Glomerular visceral epithelial cell (primary cell): ENCODE measurements around the gene SLC14A1.
A peak's percentile ranks its signal among the peaks of the same experiment; 100 is the strongest.
"Not testable (repeated sequence)": the region's sequence is repeated elsewhere in the genome, so short reads cannot be mapped to it uniquely, and the experiment has no call there.

ENCODE experiments used
- DNase-seq: peaks from one replicate; pipeline ENCODE4 v3.0.0-alpha.2; 2016; ENCODE audit errors: extremely low spot score

The SLC14A1 gene

DNA sequence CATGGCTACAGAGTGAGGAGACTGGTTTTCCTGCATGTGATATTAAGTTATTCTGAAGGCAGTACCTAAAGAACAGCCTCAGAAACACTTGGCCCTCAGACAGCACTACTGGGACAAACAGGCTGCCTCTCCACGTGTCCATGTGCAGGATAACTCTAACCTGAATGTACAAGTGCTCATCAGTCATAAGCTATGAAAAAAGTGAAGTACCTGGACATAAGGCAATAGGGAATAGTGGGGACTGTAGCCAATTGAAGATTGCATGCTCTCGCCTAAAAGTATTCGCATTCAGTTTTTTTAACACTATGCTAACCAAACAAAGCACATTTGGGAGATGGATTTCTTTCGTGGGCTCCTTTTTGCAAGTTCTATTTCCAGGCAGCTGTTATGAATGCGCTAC, 33.0 kb downstream of the SLC14A1 start:
- no peak for DNase-seq

DNA sequence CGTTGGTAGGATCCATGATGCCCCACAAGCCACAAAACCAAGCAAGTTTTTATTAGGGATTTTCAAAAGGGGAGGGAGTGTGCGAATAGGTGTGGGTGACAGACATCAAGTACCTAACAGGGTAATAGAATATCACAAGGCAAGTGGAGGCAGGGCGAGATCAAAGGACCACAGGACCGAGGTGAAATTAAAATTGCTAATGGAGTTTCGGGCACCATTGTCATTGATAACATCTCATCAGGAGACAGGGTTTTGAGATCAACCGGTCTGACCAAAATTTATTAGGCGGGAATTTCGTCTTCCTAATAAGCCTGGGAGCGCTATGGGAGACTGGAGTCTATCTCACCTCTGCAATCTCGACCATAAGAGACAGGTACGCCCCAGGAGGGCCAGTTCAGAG, 33.7 kb downstream of the SLC14A1 start:
- not testable (repeated sequence) for DNase-seq

DNA sequence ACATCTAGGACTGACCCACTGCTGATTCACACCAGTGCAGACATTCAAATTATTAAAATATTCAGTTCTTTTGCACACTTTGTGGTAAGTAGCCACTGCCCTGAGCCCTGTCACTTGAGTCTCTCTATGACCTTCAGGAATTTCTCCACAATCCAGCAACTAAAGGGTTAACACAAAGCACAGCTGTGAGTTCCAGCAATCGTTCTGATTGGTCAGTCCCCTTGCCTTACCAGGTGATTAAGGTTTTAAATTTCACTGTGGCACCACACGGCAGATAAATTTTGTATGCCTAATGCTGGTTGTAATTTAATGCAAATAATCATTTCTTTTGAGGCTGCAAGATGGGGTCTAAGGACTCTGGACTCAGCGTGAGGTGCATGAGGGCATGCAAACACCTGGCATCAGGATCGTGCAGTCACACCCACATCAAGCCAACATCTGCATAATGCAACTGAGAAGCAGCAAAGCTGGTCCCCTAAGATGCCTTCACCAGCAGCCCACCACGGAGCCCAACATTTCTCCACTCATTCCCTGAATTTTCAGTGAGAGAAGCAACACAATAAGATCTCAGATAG, 36.6 kb downstream of the SLC14A1 start:
- no peak for DNase-seq

DNA sequence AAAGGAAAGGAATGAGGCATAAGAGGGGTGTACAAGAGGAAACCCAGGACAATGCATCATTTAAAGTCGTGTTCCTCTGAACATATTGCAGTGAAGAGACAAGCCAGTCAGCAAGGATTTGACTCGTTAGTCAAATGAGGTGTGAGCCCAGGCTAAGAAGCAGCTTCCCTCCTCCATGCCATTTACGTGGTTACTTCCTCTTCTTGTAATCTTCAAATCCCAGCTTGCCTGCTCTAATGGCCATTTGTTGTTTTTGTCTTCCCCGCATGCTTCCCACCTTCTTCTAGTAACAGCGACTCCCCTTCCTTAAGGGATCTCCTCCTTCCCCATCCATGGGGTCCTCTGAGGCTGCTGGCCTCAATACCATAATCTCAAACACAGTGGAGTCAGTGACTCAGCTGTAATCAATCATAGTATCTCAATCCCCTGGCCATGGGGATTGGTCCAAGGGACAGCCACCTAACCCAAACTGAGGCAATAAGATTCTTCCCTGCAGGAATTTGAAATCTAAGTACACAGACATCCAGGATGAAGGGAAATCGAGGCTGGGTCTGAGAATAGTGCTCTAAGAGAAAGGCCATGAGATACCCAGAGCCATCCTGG, 37.6 kb downstream of the SLC14A1 start:
- DNase-seq = no peak

DNA sequence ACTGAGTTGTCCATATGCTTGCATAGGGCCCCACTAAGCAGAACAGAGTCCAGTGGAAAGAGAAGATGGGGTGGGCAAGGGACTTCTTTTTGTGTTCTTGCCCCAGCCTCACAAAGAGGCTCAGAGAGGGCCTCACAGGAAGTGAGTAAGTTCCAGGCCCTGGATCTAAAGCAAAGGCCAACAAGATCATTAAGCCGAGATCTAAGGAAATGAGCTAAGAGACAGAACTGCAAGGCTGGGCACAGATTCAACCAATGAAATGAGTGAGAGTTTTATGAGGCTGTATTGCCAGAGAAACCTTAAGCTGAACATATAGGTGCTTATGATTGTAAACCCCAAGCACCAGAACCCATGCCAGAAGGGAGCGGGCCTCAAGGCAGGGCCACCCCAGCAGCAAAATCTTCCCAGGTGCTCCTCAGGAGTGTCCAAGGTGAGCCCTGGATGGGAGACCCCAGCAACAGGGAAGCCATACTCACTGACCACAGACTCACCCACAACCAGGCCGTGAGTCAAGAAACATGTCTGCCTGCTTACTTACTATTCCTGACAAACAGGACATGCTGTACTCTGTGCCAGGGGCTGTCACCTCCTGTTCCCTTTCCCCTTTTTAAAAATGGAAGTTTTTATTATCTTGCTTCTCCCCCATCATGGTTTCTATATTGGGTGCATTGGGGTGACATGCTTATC, 40.2 kb downstream of the SLC14A1 start:
- peak; percentile 26 for DNase-seq

DNA sequence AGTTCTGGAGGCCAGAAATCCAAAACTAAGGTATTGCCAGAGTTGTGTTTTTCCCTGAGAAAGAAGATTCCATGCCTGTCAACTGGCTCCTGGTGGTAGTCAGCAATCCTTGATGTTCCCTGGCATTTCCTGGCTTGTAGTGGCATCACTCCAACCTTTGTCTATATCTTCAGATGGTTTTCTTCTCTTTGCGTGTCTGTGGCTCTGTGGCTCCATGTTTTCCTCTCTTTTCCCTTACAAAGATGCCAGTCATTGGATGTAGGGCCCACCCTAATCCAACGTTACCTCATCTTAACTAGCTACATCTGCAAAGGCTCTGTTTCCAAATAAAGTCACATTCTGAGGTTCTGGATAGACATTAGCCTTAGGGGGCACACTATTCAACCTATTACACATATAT, 41.8 kb downstream of the SLC14A1 start:
- no peak for DNase-seq

DNA sequence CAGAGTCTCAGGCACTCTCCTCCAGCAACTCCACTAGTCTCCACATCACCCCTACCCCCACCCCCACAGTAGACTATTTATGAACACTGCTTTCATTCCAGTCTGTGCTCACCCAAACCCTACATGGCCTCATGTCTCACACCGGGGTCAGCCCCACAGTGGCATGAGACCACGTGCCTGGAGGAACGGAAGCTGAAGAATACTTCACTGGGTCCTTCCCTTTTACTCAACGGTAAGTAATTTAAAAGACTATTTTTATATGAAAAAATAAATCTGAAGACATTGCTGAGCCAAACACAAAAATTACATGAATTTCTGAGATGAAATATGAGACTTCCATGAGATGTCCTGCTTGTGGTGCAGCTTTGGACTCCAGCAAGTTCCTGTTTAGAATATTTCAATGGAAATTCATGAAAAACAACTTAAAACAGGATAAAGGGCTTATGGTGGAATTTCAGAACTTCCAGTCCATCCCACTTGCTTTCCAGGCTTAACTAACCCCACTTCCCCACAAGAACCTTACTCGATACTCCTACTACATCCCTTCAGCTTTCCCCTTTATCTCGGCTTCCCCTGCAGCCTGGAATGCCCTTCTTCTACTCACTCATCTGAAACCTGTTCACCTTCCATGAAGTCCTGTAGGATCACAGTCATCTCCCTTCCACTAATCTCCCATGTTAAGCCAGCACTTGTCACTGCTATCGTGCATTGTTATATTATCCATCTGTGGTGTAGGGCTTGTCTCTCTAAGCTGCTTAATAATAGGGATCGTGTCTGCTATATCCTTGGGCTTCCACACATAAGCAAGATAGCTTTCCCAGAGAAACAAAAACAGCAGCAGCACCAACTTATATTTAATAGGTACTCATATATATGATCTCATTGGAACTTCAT, 47.9 kb downstream of the SLC14A1 start:
- no peak for DNase-seq

DNA sequence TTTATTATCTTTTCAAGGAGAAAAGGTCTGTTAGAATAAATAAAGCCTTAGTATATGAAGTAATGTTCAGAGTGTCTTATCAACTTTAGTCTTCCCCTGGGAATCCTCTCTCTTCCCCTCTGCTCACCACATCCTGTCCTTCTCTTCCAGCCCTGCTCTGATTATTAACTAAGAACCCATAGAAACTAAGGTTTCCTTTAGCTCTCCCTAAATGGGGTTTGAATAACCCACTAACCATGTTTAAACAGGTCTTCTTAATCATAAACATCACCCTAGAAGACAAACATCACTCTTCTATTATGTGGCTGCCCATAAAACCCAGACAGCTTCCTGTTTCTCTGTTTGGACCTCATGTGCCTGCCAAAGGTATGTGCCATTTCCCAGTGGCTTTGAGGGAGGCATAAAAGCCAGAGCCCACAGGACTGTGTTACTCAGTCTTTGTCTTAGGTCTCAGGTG, 50.1 kb downstream of the SLC14A1 start:
- DNase-seq = peak; percentile 49

DNA sequence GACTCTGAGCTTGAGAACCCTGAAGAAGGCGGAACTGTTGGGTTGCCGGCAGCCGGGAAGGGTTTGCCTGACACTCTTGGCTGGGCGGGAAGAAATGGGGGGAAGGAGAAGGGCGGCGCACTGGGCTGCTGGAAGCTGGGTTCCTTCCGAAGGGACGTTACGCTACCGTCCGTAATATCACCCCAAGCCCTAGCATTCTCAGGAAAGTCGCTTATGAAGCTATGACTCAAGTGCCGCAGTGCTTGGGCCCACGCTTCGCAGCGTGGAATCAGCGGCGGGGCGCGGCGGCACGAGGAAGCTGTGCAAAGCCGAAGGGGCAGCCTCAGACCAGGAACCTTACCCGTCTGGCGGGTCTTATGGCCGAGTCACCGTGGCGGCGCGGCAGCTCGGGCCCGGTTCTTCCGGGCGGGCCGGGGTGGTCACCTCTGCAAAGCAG, 51.3 kb downstream of the SLC14A1 start:
- peak; percentile 79 for DNase-seq

DNA sequence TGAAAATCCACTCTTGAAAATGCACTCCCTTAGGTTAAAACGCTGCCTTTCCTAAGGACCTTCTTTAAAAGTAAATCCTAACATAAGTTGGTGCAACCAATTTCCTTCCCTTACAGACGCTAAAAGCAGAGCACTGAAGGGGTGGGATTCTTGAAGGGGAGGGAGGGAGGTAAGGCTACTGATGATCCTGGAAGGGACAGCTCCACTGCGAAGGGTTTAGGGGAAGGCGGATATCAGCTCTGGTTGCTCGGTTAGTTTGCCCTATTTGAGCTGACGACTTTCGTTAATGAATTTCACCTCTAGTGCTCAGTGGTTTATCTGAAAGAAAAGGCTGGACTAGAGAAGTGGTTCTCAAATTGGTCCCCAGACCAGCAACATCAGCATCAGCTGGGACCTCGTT, 51.8 kb downstream of the SLC14A1 start:
- DNase-seq = no peak

DNA sequence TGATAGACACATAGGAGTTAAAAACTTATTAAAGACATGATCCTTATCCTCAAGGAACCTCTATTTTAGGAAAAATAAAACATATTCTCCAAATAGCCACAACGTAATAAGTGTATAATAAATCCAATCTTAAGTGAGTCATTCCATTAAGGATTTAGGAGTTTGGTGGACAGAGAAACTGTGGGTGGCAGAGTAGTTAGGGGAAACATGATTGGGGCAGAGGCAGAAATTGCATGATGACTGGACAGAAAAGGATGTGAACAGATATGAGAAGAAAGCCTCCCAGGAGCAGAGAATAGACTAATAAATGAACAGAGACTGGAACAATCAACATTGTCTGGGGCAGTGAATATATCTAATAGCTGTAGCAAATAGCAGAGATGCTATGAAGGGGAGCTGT, 53.4 kb downstream of the SLC14A1 start:
- DNase-seq = no peak

DNA sequence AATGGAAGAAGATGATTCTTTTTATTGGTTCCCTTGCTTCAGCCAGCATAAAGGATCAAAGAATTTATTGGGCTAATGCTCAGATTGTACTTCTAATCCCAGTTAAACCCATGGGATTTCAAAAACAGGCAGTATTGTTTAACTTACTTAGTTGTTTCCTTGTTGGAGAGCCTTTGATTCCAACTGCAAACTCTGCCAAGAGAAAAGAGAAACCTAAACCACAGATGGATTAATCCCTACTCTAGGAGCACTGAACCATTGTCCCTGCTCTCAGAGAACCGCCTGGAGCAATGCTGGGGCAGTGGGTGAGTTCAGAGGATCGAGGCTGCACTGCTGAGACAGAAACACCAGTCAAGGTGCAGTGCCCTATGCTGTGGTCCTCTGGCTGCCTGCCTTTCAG, 56.6 kb downstream of the SLC14A1 start:
- DNase-seq = no peak

DNA sequence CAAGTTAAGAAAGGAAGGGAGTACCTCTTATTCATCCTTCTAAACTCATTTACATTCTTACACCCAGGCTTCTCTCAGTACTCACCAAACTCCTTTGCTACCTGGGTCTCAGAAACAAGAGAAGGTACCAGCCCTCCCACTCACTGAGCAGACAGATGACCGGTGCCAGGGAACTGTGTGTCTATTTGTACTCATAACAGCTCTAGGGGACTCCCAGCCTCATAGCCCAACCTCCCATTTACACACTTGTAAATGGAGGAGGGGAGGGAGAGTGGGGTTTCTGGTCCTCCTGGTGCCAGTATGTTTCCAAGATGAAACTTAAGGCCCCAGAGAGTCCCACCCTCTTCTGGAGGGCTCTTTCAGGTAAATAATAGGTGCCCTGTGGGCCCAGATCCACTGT, 58.7 kb downstream of the SLC14A1 start:
- no peak for DNase-seq

DNA sequence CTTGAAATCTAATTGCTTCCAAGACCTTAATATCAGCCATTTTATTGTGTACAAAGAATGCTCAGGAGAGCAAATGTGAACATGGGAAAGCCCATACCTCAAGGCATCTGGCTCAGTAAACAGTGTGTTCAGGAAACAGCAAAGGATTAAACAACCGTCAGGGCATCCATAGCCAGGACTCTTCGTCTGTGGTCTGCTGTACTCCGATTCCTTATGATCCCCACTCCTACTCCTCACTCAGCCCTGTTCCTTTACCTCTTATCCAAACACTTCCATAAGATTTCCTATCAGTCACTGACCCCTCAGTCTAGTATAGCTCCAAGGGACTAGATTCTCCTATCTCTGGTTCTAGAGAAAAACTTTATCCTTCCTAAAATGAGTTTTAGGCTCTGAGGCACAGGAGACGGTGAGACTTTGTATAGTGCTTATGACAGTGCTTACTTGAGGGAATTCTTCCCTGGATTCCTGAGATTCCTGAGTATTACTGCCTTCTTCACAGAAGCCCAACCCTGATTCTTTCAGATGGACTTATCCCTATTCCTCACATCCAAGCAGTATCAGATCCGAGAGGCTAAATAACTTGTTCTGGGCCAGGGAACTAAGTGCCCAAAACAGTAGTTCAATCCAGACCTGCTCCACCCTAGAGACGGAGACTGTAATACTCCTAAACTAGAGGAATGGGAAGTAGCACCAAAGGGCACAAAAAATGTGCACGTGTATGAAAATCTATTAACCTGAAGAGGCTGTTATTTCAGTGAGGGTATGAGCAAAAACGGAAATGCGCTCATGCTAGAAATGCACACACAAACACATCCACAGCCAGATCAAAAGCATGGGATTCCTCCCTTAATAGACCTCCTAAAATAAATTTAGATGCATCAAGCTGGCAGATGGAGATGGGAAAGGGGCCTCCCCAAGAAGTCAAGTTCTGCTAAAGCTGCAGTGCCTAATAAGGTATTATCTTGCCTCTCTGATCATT, 59.4 kb downstream of the SLC14A1 start:
- peak; percentile 58 for DNase-seq

DNA sequence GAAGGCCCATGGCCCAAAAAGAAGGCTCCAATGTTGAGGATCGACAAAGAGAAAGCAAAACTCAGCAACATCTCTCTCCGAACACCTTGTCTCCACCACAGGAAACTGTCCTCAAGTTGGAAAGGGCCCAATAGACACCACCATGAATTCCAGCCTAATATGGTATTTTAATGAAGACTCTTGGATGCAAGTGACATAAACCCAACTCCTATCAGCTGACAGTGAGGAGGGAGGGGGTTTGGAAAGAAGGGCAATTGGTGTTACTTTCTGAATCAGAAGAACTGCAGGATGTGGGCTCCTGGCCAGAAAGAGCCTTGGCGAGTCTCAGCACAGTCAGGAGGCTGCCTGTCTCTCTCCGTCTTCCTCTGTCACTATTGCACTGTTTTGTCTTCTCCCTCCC, 61.2 kb downstream of the SLC14A1 start:
- DNase-seq = no peak

DNA sequence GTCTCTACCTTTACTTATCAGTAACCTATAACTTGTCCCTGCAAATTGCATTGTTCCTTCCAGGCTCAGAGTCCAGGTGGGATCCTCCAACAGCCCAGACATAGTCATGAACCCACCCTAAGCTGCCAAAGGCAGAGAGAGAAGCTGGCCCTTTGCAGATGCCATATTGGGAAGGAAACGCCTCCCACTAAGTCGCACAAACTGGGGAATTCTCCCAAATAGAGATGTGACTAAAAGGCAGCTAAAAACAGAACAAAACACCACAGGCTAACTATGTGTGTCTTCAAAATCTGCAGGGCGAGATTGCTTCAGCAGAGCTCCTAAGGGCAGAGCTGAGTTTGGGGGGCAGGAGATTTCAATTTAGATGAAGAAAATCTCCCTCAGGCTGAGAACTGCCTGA, 63.0 kb downstream of the SLC14A1 start:
- DNase-seq = no peak

DNA sequence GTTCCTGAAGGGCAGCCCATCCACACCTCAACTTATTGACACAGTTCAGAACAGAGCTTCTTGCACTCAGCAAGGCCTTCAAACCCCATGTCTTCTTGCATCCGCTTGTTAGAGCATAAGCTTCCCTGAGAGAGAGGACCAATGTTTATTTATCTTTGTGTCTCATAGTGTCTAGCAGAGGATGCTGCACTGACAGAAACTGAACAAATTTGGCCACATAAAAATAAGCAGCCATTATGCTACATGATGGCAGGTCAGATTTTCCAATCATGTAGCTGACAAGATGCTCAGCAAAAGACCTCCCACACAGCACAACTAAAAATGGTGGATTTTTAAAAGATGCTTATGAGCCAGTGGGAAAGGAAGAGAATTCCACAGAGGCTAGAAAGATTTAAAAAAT, 63.4 kb downstream of the SLC14A1 start:
- DNase-seq = no peak

DNA sequence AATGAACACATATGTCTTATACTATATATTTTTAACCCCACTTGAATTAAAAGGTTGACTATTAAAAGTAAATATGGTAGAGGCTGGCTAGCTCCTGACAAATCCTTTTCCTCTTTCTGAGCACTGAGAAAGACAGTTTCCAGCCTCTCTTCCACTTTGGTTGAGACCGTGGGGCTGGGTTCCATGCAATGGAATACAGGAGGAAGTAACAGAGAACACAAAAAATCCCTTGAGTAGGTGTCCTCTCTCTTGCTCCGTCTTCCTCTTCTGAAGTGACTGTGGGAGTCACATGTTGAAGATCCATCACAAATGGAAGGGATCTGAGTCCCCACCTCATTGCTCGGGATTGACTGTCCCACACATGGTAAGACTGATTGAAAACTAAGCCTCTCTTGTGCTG, 64.9 kb downstream of the SLC14A1 start:
- DNase-seq = no peak

DNA sequence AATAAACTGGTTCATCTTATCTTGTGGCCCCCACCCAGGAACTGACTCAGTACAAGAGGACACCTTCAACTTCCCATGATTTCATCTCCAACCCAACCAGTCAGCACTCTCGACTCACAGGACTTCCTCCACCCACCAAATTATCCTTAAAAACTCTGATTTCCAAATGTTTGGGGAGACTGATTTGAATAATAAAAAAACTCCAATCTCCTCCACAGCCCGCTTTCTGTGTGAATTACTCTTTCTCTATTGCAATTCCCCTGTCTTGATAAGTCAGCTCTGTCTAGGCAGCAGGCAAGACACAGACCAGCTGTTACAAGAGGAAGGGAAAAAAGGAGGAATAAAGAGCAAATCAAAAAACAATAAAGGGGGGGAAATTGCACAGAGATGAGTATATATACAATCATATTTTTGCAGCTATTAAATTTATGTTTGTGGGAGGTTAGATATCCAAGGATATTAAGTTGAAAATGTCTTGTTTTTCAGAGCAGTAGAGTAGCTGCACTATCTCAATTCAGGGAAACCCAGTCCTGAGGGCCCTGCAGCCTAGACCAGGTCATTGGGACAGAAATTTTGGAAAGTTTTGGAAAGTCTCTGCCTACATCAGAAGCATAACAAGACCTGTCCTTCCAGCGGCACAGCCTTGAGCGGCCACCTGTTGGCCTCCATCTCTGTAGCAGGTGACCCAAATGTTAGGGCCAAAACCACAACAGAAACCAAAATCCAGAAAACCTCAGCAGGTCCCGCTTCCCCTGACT, 68.7 kb downstream of the SLC14A1 start:
- no peak for DNase-seq

DNA sequence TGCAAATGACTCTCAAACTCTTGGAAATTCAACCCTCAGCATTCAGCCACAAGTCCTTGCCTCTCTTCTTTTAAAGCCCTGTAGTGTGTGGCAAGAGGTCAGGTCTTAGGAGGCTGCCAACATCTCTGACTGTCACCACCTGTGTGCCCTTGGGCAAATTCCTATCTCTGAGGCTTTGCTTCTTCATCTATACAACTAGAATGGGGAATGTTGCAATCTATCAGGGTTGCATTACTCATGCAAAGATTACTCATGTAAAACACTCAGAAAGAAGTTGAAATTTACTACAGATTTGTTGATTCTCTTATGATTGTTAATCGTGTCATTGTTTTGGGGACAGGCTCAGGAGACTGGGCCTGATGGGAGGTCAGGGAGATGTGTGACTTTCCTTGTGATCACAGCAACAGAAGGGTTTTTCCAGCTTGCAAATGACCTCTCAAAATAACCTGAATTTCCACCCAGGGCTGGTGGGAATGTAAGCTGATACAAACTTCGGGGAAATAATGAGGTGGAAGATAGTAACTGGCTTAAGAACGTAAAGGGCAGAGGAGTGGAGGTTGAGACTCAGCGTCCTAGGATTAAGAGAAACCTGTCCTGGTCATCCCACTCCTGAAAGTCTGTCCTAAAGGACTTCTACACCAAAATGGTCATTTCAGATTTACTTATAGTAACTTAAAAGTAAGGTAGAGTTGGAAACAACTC, 69.4 kb downstream of the SLC14A1 start:
- peak; percentile 89 for DNase-seq
